Measurements from ENCODE around the gene LLPH.

DNA sequence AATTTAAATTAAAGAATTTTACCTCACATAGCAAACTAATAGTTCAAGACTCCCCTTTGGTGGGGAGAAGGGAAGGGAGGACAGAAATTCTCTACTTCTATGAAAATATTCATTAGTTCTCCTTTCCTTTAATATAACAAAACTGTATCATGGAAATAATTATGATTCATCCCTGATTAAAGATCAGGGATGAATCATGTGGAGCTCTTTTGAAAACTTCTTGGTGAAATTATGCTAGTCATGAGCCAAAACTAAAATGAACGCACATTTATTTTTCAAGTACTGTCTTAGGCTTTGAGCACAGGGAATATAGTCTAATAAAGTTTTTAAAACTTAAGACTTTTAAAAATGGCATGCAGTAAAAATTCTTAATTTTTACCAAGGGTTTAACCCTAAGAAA, 22.2 kb upstream of the LLPH start:
- TF ChIP-seq, protein P1, sequence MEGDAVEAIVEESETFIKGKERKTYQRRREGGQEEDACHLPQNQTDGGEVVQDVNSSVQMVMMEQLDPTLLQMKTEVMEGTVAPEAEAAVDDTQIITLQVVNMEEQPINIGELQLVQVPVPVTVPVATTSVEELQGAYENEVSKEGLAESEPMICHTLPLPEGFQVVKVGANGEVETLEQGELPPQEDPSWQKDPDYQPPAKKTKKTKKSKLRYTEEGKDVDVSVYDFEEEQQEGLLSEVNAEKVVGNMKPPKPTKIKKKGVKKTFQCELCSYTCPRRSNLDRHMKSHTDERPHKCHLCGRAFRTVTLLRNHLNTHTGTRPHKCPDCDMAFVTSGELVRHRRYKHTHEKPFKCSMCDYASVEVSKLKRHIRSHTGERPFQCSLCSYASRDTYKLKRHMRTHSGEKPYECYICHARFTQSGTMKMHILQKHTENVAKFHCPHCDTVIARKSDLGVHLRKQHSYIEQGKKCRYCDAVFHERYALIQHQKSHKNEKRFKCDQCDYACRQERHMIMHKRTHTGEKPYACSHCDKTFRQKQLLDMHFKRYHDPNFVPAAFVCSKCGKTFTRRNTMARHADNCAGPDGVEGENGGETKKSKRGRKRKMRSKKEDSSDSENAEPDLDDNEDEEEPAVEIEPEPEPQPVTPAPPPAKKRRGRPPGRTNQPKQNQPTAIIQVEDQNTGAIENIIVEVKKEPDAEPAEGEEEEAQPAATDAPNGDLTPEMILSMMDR (IDR thresholded peaks at IDR 0.05; ENCODE audit: low read length): no peak
- no peak for TF ChIP-seq EZH2 (IDR thresholded peaks at IDR 0.05; ENCODE audit: borderline replicate concordance, low read length)

Data from OCI-LY1 (cell line).